ENCODE results near the gene SIGLEC8.

- TF ChIP-seq CTCF (IDR thresholded peaks at IDR 0.05) (no peak), EZH2 (IDR thresholded peaks at IDR 0.05) (no peak)
These were observed 3.5 kb upstream of the SIGLEC8 start for GRCh38 chr19:51461723-51462161.
